ENCODE results near the gene SHB.

SHB gene

DNA sequence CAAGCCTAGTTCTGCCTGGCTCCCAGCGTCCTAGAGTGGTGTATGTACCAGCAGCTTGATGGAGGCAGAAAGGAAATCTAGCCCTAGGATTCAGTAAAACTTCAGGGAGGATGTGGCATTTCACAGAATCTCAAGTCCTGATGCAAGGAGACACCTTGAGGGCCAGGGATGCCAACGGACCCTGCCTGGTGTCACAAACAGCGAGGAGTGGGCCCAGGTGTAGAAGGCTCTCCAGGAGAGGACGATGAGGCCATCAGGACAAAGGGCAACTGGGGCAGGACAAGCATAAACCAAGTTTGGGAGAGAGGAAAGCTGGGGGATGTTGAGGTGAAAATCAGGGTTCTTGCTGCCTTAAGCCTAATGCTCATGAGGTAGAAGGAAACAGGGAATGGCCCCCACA lies 83.0 kb downstream of the SHB start:
- DNase-seq: no peak

DNA sequence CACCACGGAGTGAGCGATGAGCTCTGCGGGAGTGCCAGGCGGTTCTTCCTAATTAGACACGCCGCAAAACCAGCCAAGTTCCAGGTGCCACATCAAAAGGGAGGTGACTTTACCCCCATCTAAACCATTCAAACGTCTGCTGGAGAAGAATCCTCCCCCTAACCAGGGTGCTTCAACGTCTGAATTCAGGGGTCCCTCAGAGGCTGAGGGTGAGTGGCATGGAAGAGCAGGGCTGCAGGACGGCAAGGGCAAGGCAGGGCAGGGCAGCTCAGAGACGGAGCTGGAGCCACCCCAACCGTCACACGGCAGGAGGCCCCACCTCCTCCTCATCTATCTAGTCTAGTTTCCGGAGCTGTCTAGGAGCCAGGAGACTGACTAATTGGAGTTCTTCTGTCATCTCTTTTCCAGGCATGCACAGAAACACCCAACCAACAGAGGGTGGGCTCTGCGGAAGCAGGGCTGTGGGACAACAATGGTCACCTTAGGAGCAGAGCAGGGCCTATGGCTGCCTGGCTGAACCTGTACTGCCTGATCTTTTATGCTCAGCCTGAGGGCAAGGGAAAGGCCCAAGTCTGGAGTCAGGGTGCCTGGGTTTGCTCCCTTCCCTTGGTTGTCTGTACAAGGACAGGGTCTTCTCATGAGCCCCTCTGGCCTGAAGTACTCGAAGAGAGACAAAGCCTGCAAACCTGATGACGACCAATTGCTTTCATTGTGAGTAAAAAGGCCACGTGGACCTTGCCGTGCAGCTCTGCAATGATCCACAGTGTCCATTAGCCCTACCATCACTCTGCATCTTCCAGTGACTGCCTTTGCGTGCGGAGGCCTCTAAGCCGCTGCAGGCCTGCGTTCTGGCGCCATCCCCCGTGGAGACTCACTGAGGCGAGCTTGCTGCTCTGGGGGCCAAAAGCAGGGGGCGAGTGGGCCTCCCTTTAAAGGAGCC lies 84.1 kb downstream of the SHB start:
- no peak for DNase-seq

DNA sequence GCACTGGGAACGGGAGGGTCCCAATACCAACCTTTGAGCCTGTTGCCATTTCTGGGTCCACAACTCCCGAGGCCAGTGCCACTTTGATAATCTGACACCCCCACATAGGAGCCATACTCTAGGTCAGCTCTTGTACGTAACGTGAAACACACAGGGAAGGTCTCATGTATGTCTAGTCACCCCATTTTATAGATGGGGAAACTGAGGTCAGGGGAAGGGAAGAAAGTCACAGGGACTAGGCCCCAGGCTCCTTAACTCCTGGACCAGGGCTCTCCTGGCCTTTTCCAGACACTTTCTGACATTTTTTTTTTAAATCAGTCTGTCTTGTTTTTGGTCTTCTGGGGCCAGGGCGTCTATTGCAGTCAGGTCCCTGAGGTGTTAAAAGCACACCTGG lies 84.8 kb downstream of the SHB start:
- DNase-seq: no peak

DNA sequence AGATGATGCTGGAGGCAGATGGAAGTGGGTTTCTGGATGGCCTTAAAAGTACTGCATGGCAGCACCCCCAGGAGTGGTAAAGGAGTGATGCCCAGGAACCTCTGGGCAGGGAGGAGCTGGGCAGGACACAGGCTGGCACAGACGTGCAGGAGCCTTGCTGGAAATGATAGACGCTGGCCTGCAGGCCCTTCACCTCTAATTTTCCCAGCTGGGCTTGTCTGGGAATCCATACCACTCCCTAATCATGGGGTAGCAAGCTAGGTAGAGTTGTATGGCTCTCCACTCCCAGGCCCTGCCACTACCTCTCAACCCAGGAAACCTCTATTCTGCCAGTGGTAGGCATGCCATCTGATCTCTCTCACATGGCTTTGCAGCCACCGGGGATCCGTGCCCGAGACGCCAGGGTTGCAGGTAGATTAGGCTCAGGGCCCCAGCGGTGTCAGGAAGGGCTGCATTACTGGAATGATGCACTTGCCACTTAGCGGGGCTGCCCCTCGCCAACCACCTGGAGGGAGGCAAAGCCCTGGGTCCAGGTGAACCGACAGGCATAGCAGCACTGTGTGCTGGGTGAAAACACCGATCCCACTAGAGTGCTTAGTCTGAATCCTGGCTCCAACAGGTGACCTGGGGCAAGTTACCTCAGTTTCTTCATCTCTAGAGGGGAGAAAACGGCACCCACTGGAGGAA lies 85.5 kb downstream of the SHB start:
- DNase-seq: no peak

DNA sequence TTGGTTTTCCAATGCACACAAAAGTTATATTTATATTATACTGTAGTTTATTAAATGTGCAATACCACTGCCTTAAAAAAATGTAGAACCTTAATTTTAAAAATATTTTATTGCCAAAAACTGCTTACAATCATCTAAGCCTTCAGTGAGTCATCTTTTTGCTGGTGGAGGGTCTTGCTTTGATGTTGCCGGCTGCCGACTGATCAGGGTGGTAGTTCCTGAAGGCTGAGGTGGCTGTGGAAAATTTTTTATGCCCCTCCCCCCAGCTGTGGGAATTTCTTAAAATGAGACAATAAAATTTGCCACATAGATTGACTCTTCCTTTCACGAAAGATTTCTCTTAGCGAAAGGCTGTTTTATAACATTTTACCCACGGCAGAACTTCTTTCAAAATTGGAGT lies 89.2 kb downstream of the SHB start:
- no peak for DNase-seq

DNA sequence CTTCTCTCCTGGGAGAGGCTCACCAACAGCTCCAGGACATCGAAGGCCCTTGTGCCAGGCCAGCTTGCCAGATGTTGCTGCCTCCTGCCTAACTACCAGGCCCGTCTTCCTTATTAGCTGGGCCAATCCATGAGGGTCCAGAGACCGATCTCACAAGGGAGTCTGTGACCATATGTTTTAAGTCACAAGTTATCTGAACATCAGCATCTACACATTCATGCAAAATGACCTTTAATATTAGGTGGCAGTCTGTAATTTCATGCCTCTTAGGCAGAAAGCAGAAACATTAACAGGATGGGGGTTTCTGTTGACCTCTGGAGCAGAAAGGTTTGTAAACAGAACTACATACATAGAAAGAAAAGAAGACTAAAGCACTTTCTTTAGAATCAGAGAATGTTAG lies 90.0 kb downstream of the SHB start:
- no peak for DNase-seq

DNA sequence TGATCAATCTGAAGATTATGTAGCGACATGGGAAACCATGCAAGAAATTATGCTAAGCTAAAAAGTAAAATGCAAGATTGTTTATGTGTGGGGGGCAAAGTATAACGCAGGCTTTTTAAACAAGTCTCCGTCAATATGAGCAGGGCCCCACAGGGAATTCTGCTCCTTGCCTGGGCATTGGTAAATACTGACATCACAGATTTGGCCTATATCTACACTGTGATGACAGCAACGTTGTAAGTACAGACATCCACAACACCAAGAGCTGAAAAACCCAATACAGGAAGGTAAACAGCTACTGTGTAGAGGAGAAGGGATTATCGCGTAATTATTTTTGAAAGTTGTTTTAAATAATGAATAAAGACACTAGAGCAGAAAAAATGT lies 90.6 kb downstream of the SHB start:
- DNase-seq: no peak

DNA sequence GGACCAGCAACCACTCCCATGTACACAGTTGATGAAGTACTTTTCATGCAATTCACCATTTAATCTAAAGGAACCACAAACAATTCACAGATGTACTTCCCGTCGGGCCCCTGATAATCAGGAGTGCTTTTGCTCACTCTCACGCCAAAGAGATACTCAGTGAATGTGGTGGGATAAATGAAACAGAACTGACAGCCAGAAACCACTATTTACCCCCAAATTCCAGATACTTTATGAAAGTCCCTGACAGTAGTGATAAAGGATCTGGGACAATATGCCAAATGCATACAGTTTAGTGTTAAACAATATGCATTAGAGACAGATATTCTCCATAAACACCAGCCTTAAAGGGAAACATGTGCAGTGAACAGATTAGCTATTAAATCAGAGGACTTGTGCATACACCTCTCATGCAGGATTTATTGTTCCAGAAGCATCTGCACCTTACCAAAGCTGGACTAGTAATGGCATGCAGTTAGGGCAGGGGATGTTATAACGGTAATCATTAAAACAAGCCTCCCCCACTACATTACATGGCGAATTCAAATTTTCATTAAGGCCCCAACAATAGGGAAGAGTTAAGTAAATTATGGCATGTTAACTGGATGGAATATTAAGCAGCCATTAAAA lies 91.1 kb downstream of the SHB start:
- no peak for DNase-seq

DNA sequence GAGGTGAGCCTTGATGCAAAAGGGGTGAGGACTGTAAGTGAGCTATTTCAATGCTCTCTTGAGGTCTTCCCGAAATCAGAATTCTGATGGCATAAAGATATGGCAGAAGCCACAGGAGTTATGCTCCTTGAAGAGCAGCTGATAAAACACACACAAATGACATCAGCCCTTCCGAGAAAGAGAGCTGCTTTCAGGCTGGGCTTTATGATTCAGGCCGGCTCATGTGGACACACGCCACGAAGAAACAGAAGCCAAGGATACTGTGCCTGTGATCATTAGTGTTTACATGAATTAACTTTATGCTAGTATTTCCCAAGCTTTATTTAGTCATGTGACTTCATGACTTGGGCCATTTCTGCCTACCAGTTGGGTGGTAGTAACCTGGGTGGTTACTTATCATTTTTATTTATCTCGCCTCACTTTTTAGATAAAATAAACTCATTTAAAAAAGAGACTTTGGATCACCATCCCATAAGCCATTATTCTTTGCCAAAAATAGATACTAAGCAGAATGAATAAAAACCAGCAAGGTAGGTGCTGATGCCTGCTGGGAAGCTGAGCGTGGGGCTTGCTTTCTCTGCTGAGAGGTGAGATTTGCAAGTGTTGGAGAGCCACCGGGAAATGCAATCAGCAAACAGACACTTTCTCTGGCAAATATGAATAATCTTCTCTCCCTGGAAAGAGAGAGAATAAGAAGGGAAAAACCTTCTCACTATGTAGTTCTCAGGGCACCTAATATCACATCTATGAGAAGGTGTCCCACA lies 92.1 kb downstream of the SHB start:
- no peak for DNase-seq

DNA sequence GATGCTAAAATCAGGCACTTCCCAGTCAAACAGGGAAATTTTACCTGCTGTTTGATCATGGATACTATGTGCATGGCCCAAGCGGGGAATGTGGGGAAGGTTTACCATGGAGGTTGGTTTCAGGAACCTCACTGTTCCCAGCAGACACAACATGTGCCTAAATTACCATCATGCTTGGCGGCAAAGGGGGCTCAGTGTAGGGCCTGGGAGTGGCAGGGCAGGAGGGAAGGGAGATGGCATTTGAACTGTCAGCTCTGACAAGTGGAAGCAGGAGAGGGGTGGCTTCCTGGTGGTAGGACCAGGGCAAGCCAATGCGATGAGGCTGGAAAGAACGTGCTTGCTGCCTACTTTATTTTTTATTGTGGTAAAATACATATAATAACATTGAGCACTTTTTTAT lies 93.4 kb downstream of the SHB start:
- no peak for DNase-seq

DNA sequence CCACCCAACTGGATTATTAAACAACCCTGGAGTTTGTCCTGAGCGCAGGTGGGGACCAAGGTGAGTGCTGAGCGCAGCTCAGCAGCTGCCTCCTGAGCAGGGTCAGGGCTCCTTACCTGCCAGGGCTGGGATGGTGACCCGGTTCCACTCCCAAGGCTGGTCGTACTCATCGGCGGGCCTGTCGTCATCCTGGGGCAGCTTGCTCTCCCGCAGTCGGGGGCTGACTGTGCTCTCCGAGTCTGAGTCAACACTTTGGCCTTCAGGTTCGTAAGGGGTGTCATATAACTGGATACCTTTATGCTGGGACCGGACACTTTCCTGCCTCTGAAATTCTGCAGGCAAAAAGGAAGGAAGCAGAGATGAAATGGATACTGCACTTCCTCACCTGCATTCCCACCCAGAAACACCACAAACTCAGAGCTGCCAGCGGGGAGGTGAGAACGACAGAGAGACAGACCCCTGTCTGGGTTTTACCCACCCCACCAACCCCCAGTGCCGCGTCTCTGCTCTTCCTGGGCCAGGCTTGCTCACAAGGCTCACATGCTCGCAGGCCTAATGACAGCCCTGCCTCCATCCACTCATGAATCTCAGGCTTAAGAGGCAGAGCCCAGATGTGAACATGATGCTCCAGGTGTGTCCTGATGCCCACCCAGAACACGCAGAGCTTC lies 94.4 kb downstream of the SHB start:
- DNase-seq: no peak

DNA sequence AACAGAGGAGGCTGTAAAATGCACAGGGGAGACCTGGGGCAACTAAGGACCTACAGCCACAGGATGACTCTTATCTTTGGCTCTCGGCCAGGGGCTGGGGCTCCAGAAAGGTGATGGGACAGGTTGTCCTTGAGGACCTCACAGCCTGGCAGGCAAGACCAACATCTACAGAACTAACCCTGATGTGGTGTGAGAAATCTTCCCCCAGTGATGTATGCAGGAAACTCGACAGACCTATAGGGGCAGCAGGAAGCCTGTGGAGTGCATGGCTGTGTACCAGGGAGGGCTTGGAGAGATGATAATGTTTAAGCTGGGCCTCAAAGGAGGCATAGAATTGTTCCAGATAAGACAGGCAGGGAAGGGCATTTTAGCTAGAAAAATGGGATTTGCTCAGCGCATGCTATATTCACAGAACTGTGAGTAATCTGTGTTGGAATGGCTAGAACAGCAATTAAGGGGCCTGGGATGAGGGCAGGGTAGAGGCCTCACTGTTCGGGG lies 96.6 kb downstream of the SHB start:
- no peak for DNase-seq

DNA sequence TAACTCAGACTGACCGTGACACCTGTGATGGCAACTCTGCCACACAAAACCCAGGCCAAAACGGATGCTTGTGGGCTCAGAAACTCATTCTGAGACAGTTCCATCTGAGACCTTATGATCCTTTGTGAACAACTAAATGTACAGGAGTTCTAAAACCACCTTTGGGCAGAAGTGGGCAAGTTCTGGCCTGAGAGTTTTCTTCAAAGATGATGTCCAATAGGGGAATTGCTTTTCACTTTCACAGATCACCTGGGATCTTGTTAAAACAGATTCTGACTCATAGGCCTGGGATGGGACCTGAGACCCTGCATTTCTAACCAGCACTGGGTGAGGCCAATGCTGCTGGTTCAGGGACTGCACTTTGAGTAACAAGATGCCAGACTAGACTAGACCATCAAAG lies 97.3 kb downstream of the SHB start:
- DNase-seq: no peak

DNA sequence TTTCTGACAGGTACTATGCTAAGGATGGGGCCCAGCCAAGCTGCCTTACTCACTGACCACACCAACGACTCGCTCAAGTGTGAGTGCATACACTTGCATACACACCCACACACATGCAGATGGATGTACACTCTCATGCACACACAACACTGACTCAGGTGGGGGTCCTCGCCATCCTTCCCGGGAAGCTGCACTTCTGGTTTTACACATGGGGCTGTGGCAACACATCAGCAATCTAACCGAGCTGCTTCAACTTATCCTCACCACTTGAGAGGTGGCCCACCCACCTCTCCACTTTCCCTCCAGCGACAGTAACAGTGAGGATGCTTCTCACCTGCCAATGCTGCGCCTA lies 97.9 kb downstream of the SHB start:
- no peak for DNase-seq

DNA sequence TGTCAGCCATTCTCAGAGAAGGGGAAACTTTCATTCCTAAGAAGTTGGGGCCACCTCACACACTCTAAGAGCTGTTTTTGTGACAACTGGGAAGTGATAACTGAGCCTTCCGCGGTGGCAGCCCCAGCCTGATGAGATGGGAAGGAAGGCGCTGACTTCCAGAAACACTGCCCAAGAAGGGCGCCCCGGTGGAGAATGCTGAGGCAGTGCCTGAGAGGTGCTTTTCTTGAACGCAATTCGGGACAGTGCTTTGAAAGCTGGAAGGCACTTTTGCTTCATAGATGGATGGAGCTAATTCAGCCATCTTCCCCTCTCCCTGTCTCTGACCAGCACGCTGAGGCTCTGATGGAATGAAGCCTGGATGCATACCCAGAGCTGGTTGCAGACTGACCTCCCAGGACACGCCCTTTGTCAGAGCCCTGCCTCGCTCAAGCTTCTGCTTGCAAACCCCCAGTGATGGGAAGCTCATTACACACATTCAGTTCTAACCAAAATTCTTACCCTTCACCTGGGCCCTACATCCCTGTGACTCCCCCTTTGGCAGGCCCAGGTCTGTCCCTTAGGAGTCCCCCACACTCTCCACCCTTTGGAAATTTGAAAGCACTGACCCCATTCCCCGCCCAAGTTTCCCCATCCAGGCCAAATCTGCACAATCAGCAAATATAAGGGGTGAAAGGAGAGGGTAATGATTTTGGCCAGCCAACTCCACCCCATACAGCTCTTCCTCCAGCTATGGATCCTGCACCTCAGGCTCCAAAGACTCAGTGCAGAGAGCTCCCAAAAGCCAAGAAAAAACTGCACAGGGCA lies 98.5 kb downstream of the SHB start:
- DNase-seq: no peak

DNA sequence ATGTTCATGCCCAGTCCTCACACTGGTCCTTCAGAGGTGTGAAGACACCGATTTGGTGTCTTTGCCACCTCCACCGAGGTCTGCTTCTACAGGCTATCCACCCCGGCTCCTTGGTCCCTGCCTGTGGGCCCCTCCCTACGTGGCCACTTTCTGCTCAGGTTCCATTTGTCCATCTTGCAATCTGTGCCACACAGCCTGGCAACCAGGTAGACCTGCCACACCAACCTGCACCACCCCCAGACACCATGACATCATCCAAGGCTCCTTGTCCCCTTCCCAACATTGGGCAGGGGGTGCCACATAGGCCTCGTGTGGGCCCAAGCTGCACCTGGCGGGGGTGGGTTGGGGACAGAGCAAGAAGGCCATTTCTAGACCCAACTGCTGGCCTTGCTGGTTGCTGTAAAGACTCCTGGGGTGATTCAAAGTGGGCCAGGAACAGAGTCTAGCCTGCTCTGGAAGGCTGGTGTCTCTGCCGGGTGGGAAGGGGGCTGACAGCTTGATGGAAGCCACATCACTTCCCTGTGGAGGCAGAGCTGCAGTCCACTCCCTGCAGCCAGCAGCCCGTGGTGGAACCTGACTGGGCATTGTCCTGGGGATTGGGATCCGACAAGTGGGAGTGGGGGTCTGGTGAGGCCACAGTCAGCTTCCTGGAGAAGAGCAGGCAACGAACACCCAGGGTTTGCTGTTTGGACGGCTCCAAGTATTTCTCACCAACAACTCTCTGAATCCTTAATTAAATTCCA lies 99.3 kb downstream of the SHB start:
- DNase-seq: no peak

DNA sequence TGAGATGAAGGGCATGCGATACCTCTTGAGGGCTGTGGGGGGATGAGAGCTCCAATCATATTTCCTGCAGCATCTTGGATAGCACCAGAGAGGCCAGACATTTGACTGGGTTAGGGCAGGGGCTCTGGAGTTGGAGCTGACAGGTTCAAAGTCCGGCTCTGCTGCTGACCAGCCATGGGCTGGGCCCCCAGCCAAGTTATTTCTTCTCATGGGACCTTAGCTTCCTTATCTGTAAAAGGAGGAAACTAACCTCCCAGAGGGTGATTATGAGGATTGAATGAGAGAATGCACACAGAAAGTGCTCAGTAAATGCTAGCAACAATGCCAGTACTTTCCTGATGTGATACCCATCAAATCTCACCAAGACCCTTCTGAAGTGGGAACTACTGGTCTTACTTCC lies 99.9 kb downstream of the SHB start:
- DNase-seq: no peak

DNA sequence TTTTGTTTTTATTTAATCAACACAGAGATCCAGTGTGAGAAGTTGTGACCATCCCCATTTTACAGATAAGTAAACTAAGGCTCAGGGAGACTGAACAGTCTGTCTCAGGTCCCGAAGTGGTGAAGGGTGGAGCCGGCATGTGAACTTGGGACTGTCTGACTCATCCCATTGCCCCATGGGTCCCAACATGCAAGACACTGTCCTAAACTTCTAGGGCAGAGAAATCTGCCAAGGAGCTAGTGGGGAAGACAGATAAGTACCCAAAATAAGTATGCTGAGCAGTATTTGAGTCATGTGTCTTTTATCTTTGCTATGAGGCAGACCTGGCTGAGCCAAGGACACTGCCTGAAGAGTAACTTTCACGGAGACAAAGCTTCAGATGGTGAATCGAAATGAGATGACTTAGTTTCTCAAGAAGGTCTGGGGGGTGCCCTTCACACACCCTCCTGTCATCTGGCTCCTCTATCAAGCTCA lies 100.8 kb downstream of the SHB start:
- no peak for DNase-seq

DNA sequence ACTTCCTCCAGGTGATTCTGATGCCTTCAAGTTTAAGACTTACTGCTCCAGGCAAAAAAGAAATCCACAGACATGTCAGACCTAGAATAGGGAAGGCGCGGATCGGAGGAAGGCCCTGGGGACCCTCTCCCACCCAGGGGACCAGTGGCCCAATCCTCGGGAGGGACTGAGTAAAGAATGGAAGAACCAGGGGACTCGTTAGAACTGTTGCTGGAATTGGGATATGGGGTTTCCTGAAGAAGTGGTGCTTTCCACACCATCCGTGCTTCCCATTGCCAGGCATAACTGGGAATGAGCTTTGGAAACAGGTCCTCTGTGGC lies 101.3 kb downstream of the SHB start:
- no peak for DNase-seq

DNA sequence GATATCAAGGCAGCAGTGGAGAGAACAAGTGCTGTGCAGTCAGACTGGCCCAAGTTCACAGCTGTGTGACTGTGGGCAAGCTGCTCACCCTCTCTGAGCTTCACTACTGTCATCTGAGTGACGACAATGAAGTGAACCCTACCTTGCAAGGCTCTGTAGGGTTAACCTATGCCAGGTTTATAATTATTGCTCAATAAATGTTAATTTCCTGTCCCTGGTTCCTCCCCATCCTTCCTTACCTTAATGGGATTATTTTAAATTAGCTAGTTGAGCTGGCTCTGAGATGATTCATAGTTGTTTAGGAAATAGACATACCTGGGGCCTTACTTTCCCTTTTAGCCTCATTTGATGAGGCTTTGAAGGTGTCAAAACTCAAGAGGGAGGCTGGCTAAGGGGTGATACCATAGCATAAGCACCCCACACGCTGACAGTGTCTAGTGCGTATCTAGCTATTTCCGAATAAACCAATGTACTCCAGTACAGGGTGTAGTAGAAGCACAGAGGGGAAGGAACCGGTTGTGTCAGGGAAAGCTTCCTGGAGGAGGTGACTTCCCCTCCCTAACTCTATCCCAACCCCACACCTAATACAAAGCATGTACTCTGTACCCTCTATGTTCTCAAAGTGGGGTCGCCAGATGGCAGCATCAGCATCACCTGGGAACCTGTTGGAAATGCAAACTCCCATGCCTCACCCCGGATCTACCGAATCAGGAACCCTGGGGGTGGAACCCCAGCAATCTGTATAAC lies 101.8 kb downstream of the SHB start:
- DNase-seq: no peak

All from stimulated activated naive CD4-positive, alpha-beta T cell (primary cell).